ENCODE results near the gene PANK4.

PANK4 gene

GRCh38 chr1:2544875-2545640 lies 18.7 kb upstream of the PANK4 start:
- no peak for DNase-seq

GRCh38 chr1:2544093-2544874 lies 17.9 kb upstream of the PANK4 start:
- DNase-seq, result no peak

DNA sequence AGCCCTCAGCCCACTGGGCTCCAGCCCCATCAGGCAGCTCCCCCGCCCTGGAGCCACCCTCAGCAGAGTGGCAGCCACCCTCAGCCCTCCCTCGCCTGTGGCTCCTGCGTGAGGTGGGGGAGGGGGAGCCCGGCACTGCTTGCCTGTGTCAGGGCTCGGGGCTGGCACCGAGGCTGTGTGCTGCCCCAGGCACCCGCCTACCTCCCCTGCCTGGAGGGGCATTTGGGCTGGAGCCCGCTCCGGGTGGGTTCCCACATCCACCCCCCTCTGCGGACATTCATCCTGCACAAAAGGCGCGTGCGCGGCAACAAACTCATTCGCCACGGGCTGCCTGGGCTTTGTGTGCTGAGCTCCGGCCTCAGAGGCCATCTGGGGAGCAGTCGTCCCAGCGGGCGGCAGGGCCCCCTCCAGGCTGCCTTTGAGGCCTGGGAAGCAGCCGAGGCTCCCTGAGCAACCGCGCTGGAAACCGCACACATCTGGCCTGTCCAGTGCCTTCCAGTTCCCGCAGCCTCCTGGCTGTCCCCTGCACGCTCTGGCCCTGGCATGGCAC lies 17.2 kb upstream of the PANK4 start:
- peak; percentile 40 for DNase-seq

DNA sequence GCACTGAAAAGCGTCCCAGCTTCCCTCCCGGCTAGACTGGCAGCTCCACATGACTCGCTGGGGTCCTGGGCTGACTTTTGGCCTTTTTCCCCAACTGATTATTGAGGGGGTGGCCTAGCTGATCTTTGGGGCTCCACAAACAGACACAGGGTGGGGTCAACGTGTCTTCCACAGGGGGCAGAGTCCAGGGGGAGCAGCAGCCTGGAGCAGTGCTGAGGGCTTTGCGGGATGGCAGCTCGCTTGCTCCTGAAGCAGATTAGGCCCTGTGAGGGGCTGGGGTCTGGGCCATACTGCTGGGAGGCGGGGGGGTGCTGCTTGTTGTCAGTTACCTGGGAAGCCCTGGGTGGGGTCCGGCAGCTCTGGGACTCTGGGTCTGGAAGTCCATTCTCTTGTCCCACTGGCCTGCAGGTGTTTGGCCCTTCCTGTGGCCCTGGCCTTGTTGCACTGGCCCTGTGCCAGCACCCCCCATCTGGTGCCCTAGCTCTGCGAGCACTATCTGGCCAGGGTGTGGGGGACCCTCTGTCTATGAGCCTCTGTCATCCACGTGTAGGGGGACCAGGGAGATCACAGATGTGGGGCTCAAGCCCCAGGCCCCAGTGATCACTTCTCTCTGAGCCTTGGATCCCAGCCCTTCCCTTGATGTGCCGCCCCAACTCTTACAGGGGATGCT lies 16.0 kb upstream of the PANK4 start:
- no peak for DNase-seq

DNA sequence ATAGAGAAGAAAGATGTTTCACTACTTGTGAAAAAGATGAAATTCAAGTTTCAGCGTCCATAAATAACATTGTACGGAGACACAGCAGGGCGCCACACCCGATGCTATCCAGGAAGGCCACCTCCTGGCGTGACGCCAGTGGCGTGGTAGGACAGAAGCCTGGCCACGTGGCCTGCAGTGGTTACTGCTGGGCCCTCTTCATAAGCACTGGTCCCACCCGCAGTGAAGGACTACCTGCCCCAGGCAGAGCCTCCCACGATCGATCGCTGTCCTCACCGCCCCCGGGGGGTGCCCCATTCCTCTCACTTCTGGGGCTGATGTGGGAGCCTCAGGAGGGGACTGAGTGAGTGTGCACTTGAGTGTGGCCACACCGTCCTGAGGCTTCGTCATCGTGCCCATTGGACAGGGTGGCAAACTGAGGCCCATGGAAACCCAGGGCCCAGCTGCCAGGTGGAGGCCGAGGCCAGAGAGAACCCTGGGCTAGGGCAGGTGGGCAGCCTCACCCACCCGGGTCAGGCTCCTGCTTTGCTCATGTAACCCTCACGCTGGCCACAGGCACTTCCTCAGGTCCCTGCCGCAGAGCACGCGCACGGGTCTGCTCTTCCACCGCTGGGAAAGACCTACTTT lies 15.3 kb upstream of the PANK4 start:
- no peak for DNase-seq

DNA sequence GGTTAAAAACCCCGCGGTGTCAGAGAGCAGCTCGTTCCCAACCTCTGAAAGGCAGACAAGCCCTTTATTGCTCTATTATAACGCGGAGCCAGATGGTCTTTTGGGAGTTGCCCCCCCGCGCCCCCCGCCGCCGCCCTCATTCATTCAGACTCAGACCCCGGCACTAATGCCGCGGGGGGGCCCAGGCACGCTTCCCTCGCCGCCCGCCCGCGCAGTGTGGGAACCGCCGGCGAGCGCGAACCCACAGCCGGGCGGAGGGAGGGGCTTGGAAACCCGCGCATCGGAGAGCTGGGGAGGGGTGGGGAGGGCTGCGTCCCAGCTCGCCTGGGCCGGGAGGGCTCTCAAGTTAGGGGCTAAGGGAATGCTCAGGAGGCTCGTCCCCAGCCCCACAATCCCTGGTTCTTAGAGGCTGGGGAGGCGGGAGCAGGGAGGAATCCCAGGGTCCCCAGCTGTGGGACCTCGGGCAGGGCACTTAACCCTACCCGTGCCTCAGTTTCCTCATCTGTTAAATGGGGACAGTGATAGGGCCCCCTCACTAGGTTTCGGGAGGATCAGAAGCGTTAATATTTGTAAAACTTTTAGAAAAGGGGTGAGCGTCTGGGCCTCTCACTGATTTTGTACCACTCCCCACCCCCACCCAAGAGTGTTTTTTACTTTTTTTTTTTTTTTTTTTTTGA lies 14.6 kb upstream of the PANK4 start:
- DNase-seq, result no peak

DNA sequence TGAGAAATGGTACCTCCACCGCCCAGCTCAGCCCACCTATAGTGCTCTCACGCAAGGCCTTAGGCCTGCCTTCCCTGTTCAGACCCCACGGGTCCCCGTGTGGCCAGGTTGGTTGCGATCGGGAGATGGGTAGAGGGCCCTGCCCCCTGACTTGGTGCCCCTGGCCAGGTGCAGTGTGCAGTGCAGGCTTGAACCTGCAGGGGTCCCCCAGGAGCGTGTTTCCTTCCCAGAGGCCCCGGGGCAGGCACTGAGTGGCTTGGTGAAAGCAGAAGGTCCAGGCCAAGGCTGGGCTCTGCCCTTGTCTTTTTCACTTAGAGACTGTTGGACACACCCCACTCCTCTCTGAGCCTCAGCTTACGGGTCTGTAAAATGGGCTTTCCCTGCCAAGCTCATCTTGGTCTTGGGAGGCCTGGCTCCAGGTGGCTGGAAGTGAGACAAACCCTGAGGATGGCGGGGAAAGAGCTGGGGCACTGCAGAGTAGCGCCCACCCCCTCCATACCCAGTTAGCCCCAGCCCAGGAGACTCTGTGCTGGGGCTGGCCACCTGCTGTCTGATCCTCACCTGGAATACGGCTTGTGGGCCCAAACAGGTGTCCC lies 13.0 kb upstream of the PANK4 start:
- DNase-seq, result no peak

GRCh38 chr1:2538872-2539271 lies 12.5 kb upstream of the PANK4 start:
- no peak for DNase-seq

GRCh38 chr1:2538376-2538775 lies 12.0 kb upstream of the PANK4 start:
- no peak for DNase-seq

DNA sequence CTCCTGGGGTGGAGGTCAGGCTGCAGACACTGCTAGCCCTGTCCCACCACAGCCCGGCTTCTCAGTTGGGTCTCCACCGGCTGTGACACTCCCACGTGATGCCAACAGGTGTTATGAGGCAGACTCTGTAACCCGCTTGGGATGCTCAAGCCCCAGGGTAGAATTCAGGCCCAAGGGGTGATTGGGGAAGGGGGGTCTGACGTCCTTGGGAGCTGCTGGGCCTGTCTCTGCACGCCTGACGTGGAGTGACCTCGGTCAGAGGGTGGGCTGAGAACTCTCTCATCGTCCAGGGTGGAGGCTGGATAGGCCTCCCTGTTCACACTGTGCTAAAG lies 11.4 kb upstream of the PANK4 start:
- DNase-seq, result no peak

- DNase-seq, result no peak
Measured at GRCh38 chr1:2535981-2536380, 9.6 kb upstream of the PANK4 start.

- no peak for DNase-seq
Measured at GRCh38 chr1:2535455-2535854, 9.1 kb upstream of the PANK4 start.

DNA sequence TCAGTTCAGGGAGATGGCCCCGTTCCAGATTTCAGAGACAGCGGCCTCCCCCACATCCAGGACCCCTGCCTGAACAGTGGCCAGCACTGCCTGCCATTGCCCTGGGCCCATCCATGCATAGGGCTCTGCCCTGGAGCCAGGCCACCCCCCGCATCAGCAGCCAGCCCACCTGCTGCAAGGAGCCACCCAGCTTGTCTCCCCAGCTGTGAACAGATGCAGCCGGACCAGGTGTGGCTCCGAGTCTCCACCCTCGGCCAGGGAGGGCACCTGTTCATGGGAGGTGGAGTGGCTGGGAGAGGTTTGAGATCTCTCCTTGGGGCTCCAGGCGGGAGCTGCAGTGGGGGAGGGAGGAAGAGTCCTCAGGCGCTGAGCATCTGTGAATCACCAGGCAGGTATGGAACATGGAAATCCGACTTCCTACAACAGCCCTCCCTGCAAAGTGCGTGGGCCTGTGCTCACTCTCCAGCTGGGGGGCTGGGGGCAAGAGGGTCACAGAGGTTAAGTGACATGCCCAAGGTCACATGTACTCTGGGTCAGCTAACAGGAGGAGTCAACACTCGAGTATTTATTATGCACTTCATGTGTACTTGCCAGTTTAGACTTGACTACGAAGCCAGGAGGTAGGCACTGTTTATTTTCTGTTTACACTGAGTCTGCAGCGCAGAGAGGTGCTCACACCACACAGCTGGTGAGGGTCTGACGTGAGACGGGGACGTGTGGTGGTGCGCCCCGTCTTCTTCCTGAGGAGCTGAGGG lies 8.5 kb upstream of the PANK4 start:
- DNase-seq, result peak; percentile 65

DNA sequence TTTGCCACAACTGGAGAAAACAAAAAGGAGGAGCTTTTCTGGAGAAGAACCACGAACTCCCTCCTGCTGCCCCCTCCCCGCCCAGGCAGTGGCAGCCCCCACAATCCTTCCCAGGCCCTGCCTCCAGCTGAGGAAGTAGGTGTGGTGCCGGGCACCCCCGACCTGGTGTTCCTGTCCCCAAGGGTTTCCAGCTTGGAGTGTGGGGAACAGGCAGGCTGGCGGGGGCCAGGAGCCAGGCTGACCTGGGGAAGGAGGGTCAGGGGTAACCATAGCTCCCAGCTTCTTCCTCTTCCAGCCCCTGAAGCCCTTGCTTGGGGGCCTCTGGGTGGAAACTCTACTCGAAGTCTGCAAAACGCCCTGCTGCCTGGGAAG lies 7.9 kb upstream of the PANK4 start:
- no peak for DNase-seq

- peak; percentile 74 for DNase-seq
Measured at GRCh38 chr1:2533365-2533764, 7.0 kb upstream of the PANK4 start.

DNA sequence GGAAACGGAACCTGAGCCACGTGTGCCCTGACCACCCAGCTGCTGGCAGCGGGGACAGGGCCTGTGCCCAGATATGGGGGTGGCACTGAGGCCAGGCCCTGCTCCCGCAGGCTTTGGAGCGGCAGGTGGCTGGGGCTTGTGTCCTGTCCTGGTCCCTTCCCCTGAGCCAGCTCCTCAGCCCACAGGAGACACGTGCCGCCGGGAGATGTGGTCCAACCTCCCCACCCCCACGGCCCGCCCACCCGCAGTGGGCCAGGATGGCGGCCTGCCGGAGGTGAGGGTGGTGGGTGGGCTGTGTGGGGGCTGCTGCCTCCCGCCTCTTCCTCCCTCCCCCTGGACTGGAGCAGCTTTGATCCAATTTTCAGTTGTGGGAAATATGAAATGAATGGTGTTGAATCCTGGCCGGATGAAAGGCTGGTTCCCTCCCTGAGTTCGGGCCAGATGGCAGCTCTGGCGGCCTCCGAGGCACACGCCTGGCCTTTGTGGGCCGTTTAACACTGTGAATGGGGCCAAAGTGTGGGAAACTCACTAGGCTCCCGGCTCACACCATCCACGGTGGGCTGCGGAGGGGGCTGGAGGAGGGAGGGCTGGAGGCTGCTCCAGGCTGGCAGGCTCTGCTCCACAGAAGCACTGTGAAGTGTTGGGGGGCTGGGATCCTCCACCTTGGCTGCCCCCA lies 6.2 kb upstream of the PANK4 start:
- DNase-seq, result no peak

DNA sequence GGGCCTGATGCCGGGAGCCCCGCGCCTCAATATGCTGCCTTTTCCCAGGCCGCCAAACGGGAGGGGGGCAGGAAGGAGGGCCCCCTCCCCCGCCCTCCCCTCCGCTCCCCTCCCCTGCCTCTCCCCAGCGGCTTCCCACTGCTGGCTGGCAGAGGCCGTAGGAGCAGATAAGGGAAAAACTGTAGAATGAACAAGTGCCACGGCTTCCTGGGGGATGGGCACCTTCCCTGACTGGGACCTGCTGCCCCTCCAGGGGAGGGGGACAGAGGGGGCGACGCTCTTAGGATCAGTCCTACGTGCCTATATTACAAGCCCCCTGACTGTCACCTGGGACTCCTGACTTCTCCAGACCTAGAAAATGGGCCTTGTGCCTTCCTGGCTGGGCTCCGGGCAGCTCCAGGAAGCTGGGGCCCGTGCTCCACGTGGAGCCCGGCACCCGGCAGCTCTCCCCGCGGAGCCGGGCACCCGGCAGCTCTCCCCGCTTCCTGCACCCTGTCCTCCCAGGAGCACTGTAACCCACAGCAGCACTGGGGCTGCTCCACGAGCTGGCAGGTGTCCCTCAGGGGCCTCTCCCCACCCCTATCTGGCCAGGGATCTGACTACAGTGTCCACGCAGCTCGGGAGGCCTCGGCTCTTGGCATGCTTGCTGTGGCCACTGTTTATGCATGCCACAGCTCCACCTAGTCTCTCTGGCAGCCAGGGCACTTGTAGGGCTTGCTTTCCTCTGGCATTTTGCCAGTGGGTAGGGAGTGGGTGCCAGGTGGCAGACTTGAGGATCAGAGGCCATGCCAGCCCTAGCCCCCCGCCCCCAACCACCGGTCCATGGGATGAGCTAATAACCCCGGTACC lies 4.3 kb upstream of the PANK4 start:
- no peak for DNase-seq

- no peak for DNase-seq
Measured at GRCh38 chr1:2529784-2530512, 3.6 kb upstream of the PANK4 start, which contains the start of gene HES5. HES5 (minus strand) TSS chr1:2530263; CDS start chr1:2530164, 99 bp downstream.
